Measurements from ENCODE around the gene NCK1. TPM values are rescaled to one million over a fixed set of nuclear protein-coding genes. Genes with fewer than 3 reads are reported as not detected.
A peak's percentile ranks its signal among the peaks of the same experiment; 100 is the strongest.
"Not testable (repeated sequence)": the region's sequence is repeated elsewhere in the genome, so short reads cannot be mapped to it uniquely, and the experiment has no call there.

The NCK1 gene
- total RNA-seq, 4 donors from 2014 or later: 11.9 to 48.7 (median 33.5) TPM

GRCh38 chr3:136982520-136983138, 120.6 kb downstream of the NCK1 start:
- TF ChIP-seq, protein P1, sequence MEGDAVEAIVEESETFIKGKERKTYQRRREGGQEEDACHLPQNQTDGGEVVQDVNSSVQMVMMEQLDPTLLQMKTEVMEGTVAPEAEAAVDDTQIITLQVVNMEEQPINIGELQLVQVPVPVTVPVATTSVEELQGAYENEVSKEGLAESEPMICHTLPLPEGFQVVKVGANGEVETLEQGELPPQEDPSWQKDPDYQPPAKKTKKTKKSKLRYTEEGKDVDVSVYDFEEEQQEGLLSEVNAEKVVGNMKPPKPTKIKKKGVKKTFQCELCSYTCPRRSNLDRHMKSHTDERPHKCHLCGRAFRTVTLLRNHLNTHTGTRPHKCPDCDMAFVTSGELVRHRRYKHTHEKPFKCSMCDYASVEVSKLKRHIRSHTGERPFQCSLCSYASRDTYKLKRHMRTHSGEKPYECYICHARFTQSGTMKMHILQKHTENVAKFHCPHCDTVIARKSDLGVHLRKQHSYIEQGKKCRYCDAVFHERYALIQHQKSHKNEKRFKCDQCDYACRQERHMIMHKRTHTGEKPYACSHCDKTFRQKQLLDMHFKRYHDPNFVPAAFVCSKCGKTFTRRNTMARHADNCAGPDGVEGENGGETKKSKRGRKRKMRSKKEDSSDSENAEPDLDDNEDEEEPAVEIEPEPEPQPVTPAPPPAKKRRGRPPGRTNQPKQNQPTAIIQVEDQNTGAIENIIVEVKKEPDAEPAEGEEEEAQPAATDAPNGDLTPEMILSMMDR (IDR thresholded peaks at IDR 0.05): no peak
- no peak for TF ChIP-seq POLR2A (IDR thresholded peaks at IDR 0.05)
- Histone ChIP-seq H3K9me3 (no peaks in the 10 kb centered on the region), H3K4me1 (peaks cover 0 to 3% (median 0%) of the 10 kb centered on the region in 4 donors), H3K36me3 (no peaks in the 10 kb centered on the region), H3K27ac (no peak overlapping the region), H3K27me3 (no peaks in the 10 kb centered on the region), H3K4me3 (no peak overlapping the region)
- DNase-seq: no peak

- Histone ChIP-seq H3K36me3 (no peaks in the 10 kb centered on the region), H3K27me3 (no peaks in the 10 kb centered on the region), H3K9me3 (no peaks in the 10 kb centered on the region), H3K4me1 (peaks cover 0 to 3% (median 0%) of the 10 kb centered on the region in 4 donors), H3K27ac (peak overlapping the region in 1 of 4 donors; percentile 30), H3K4me3 (no peak overlapping the region)
- TF ChIP-seq, protein P1 (IDR thresholded peaks at IDR 0.05): no peak
- no peak for TF ChIP-seq POLR2A (IDR thresholded peaks at IDR 0.05)
- DNase-seq: peak in 2 of 3 donors; percentile 63 to 65
These were observed 122.8 kb downstream of the NCK1 start for GRCh38 chr3:136984837-136985236.

DNA sequence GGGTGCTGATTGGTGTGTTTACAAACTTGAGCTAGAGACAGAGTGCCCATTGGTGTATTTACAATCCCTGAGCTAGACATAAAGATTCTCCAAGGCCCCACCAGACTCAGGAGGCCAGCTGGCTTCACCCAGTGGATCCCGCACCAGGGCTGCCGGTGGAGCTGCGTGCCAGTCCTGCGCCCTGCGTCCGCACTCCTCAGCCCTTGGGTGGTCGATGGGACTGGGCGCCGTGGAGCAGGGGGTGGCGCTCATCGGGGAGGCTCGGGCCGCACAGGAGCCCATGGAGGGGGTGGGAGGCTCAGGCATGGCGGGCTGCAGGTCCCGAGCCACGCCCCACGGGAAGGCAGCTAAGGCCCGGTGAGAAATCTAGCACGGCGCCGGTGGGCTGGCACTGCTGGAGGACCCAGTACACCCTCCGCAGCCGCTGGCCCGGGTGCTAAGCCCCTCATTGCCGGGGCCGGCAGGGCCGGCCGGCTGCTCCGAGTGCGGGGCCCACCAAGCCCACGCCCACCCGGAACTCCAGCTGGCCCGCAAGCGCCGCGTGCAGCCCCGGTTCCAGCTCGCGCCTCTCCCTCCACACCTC, 125.5 kb downstream of the NCK1 start:
- not testable (repeated sequence) for H3K27ac ChIP-seq, H3K4me1 ChIP-seq, DNase-seq

DNA sequence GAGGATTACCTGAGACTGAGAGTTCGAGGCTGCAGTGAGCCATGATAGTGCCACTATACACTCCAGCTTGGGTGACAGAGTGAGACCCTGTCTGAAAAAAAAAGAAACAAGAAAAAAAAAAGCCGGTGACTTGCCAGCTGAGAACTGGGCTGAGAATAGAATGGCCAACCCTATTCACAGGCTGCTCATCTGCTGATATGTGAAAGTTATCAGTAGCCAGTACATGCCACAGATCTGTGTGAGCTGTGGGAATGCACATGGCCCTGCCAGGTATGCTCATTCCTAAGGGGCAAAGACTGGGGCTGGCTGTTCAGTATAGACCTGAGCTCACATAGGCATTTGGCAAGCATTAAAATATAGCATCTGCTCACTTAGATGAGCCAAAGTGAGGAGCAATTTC, 126.6 kb downstream of the NCK1 start:
- Histone ChIP-seq H3K36me3 (no peaks in the 10 kb centered on the region), H3K9me3 (no peaks in the 10 kb centered on the region), H3K4me1 (peaks cover 0 to 3% (median 0%) of the 10 kb centered on the region in 4 donors), H3K27me3 (no peaks in the 10 kb centered on the region), H3K27ac (no peak overlapping the region), H3K4me3 (no peak overlapping the region)
- TF ChIP-seq POLR2A (IDR thresholded peaks at IDR 0.05): no peak
- TF ChIP-seq, protein P1 (IDR thresholded peaks at IDR 0.05): no peak
- DNase-seq: no peak

More for the DNA sequence above, 125.5 kb downstream of the NCK1 start:
- H3K36me3 ChIP-seq, H3K27me3 ChIP-seq, H3K9me3 ChIP-seq, H3K4me3 ChIP-seq: not testable (repeated sequence)

DNA sequence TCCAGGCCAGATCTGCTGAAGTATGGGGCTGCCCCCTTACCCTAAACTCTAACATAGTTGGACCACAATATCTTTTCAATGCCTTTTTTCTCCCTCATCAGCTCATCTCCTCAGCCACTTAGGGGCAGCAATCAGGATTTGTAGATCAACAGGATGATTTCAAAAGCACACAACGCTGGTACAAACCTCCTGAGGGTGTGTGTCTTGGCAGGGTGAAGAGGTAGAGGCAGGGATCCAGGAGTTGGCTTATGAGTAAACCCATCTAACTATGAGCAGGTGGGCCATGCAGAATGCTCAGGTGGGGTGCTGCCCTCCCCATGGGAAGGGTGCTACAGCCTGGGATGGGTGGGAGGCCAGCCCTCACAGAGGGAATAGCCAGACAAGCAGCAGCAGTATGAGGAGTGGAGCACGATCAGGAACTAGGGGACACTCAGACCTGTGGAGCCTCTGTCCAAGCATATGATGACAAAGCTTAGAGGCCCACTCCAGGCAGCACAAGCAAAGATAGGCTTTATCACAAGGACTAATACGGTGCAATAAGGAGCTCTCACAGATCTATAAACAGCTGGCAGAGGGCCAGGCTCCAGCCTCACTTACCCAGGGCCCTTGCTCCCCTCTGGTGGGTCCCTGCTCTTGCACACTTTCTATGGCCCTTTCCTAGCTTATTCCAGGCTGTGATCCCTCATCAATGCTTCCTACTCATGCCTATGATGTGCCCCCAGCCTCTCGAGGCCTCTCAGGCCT, 127.9 kb downstream of the NCK1 start:
- no peaks in the 10 kb centered on the region for H3K9me3 ChIP-seq
- no peak for DNase-seq
- no peak for TF ChIP-seq POLR2A (IDR thresholded peaks at IDR 0.05)
- TF ChIP-seq, protein P1 (IDR thresholded peaks at IDR 0.05): no peak

GRCh38 chr3:136990826-136991225, 128.8 kb downstream of the NCK1 start:
- Histone ChIP-seq H3K9me3 (no peaks in the 10 kb centered on the region), H3K4me3 (no peak overlapping the region), H3K36me3 (no peaks in the 10 kb centered on the region), H3K27me3 (no peaks in the 10 kb centered on the region), H3K27ac (no peak overlapping the region), H3K4me1 (peaks cover 0 to 18% (median 0%) of the 10 kb centered on the region in 4 donors)
- TF ChIP-seq, protein P1 (IDR thresholded peaks at IDR 0.05): no peak
- TF ChIP-seq POLR2A (IDR thresholded peaks at IDR 0.05): no peak
- DNase-seq: no peak

More for the DNA sequence above, 127.9 kb downstream of the NCK1 start:
- Histone ChIP-seq H3K36me3 (no peaks in the 10 kb centered on the region), H3K27ac (no peak overlapping the region), H3K27me3 (no peaks in the 10 kb centered on the region), H3K4me1 (peaks cover 0 to 9% (median 0%) of the 10 kb centered on the region in 4 donors), H3K4me3 (no peak overlapping the region)
